Transverse colon (tissue), 4 donors: ENCODE measurements around the gene CFAP299. TPM values are rescaled to one million over a fixed set of nuclear protein-coding genes. Genes with fewer than 3 reads are reported as not detected.

Source experiments
- DNase-seq: peaks from one replicate; pipeline ENCODE4 v3.0.0-alpha.2; 2019
- H3K27ac ChIP-seq, 4 donors: fragments of 200-600 bp; sonication (generic); 2 replicates each; pipeline ENCODE4 v1.5.1; 2016 to 2018; ENCODE audit warnings: inconsistent platforms in 4 of 4
- H3K27me3 ChIP-seq: fragments of 200-600 bp; sonication (generic); 2 replicates; pipeline ENCODE4 v1.5.1; 2017; ENCODE audit warnings: inconsistent platforms
- H3K36me3 ChIP-seq, 4 donors: fragments of 200-600 bp; sonication (generic); 2 replicates each; pipeline ENCODE4 v1.5.1; 2017 to 2019; ENCODE audit warnings: inconsistent platforms in 4 of 4
- H3K4me1 ChIP-seq, 4 donors: fragments of 200-600 bp; sonication (generic); 2 replicates each; pipeline ENCODE4 v1.5.1; 2017 to 2020; ENCODE audit warnings: inconsistent platforms in 4 of 4
- H3K4me3 ChIP-seq, 4 donors: fragments of 200-600 bp; sonication (generic); 1 replicate in 1 of 4; 2 replicates in 3 of 4; pipeline versions ENCODE4 v1.5.1 to v1.6.1; 2017 to 2019; ENCODE audit warnings: inconsistent platforms in 4 of 4
- H3K9me3 ChIP-seq, 2 donors: fragments of 200-600 bp; sonication (generic); 2 replicates each; pipeline ENCODE4 v1.5.1; 2017 to 2019; ENCODE audit warnings: inconsistent platforms in 2 of 2
- CTCF ChIP-seq, 5 experiments: fragments of 200-600 bp in 3 of 5; fragments of 450-650 bp in 2 of 5; sonication (generic) in 3 of 5; IDR thresholded peaks; 1 replicate in 2 of 5; 2 replicates in 3 of 5; pipeline ENCODE4 v1.5.1; 2016 to 2017; ENCODE audit warnings: antibody characterized with exemption in 5 of 5, inconsistent platforms in 3 of 5, mild to moderate bottlenecking in 2 of 5, moderate library complexity in 1 of 5
- EP300 ChIP-seq: sonication (generic); formaldehyde crosslinking; IDR thresholded peaks from one replicate; pipeline ENCODE4 v1.6.1; 2017; ENCODE audit warnings: antibody characterized with exemption, low read depth
- POLR2A ChIP-seq: fragments of 450-650 bp; IDR thresholded peaks from one replicate; pipeline ENCODE4 v1.6.1; 2016; ENCODE audit warnings: antibody characterized with exemption, mild to moderate bottlenecking, moderate library complexity
- POLR2AphosphoS5 ChIP-seq, 3 donors: sonication (generic); formaldehyde crosslinking; IDR thresholded peaks; one replicate each; pipeline ENCODE4 v1.6.1; 2016; ENCODE audit warnings: antibody characterized with exemption in 3 of 3
- WGBS, 2 donors: methylation state at CpG; one replicate each; pipeline ENCODE4 v1.1.5; 2018; ENCODE audit warnings: low coverage in 1 of 2; 5-methylcytosine and 5-hydroxymethylcytosine counted together
- in situ Hi-C, 4 donors: fragments of 200-750 bp; cut with MboI; loops; one replicate each; pipeline versions ENCODE4 v1.15.0 to v1.15.1; 2017; ENCODE audit warnings: low sequenced_read_pairs in 3 of 4, low pct_ligation_motif_present in 1 of 4, low pct_unique_long_range_greater_than_20kb in 1 of 4
- intact Hi-C: fragments of 100-400 bp; cut with DNase I; formaldehyde crosslinking; loops from one replicate; pipeline ENCODE4 v1.15.1; 2023; ENCODE audit warnings: low total_unique reads
- total RNA-seq, 4 donors: library from RNA; depleted of rRNA; stranded (reverse); fragments of >200 nt; gene quantifications; one replicate each; pipeline ENCODE4 v1.1.0, GENCODE V29; 2016

The CFAP299 gene
- total RNA-seq, 4 donors from 2014 or later: not detected

GRCh38 chr4:80585542-80585941 lies 250.0 kb downstream of the CFAP299 start:
- Histone ChIP-seq H3K9me3 (no peaks in the 10 kb centered on the region), H3K27me3 (no peaks in the 10 kb centered on the region), H3K4me1 (no peaks in the 10 kb centered on the region), H3K36me3 (no peaks in the 10 kb centered on the region), H3K4me3 (no peak overlapping the region), H3K27ac (no peak overlapping the region)
- no peak for TF ChIP-seq POLR2AphosphoS5 (IDR thresholded peaks at IDR 0.05)
- TF ChIP-seq CTCF (IDR thresholded peaks at IDR 0.05): no peak
- TF ChIP-seq POLR2A: no peak
- intact Hi-C loops: no loop called here
- DNase-seq: no peak
- in situ Hi-C loops: no loop called here

- 83 to 94% methylated on average over 2 of the region's 2 CpGs for WGBS, 2 donors
- DNase-seq: no peak
- intact Hi-C loops (no loop called here), in situ Hi-C loops (no loop called here)
- Histone ChIP-seq H3K4me1 (no peaks in the 10 kb centered on the region), H3K4me3 (no peak overlapping the region), H3K36me3 (no peaks in the 10 kb centered on the region), H3K27ac (no peak overlapping the region), H3K9me3 (no peaks in the 10 kb centered on the region), H3K27me3 (no peaks in the 10 kb centered on the region)
- TF ChIP-seq POLR2AphosphoS5 (IDR thresholded peaks at IDR 0.05) (no peak), EP300 (no peak), POLR2A (no peak), CTCF (IDR thresholded peaks at IDR 0.05) (no peak)
Measured at GRCh38 chr4:80586716-80587115, 251.2 kb downstream of the CFAP299 start.

- no peaks in the 10 kb centered on the region for H3K36me3 ChIP-seq
- no peak for DNase-seq
- H3K9me3 ChIP-seq: no peaks in the 10 kb centered on the region
- no peaks in the 10 kb centered on the region for H3K4me1 ChIP-seq
- in situ Hi-C loops (no loop called here), intact Hi-C loops (no loop called here)
- H3K4me3 ChIP-seq: no peak overlapping the region
- H3K27ac ChIP-seq: no peak overlapping the region
- TF ChIP-seq CTCF (IDR thresholded peaks at IDR 0.05): no peak
- no peak for TF ChIP-seq EP300
- TF ChIP-seq POLR2A: no peak
- no peak for TF ChIP-seq POLR2AphosphoS5 (IDR thresholded peaks at IDR 0.05)
- H3K27me3 ChIP-seq: no peaks in the 10 kb centered on the region
- WGBS, 2 donors: 78 to 100% methylated on average over 1 to 2 of the region's 2 CpGs
Measured at GRCh38 chr4:80587871-80588385, 252.4 kb downstream of the CFAP299 start.

- H3K27me3 ChIP-seq: no peaks in the 10 kb centered on the region
- H3K36me3 ChIP-seq: no peaks in the 10 kb centered on the region
- TF ChIP-seq POLR2AphosphoS5 (IDR thresholded peaks at IDR 0.05) (no peak), EP300 (no peak), POLR2A (no peak), CTCF (IDR thresholded peaks at IDR 0.05) (peak in 3 of 5 experiments; percentile 14 to 22 (median 16))
- WGBS, 2 donors: 48 to 71% methylated on average over 2 of the region's 2 CpGs
- intact Hi-C loops (no loop called here), in situ Hi-C loops (no loop called here)
- no peaks in the 10 kb centered on the region for H3K9me3 ChIP-seq
- no peak overlapping the region for H3K4me3 ChIP-seq
- no peak for DNase-seq
- no peak overlapping the region for H3K27ac ChIP-seq
- H3K4me1 ChIP-seq: no peaks in the 10 kb centered on the region
Measured at GRCh38 chr4:80592950-80593349, 257.4 kb downstream of the CFAP299 start.
